ENCODE results near the gene SHC3. TPM values are rescaled to one million over a fixed set of nuclear protein-coding genes. Genes with fewer than 3 reads are reported as not detected.

The SHC3 gene
- total and polyA plus RNA-seq, 9 of the 15 experiments (the other 6 are each of a cell fraction or from before 2014, with no cell fraction given), result not detected

DNA sequence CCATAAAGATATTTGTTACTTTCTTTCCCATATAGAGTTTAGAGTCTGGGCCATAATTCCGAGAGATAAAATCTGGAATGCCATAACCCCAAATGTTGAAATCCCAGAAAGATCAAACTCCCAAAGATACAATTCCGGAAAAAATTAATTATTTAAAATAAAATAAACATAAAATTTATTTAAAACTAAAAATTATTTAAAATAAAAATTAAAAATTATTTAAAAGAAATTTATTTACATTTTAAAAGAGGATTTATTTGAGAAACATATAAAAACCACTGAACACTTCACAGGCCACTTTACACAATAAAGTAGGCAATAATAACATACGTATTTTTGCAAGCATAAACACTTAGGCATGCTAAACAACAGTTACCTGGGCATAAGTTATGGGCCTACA, 57.9 kb downstream of the SHC3 start:
- Histone ChIP-seq H3K9me1 (ENCODE audit: control insufficient read depth, insufficient read depth, low read length) (no peaks in the 10 kb centered on the region), H3K79me2 (ENCODE audit: control insufficient read depth, insufficient read depth, low read length) (no peaks in the 10 kb centered on the region), H4K20me1 (replicated peaks; ENCODE audit: control insufficient read depth, insufficient read depth, low read length) (no peaks in the 10 kb centered on the region), H3K4me3 (no peak overlapping the region), H3K9ac (ENCODE audit: insufficient read depth in 1 of 2, low read depth in 2 of 2, low read length in 2 of 2) (no peak overlapping the region), H2AFZ (ENCODE audit: low read depth, low read length) (no peak overlapping the region), H3K27ac (ENCODE audit: extremely low read depth, low read depth, low read length) (no peak overlapping the region), H3K4me1 (replicated peaks in 1 of 2; ENCODE audit: control insufficient read depth in 2 of 2, insufficient read depth in 2 of 2, low read length in 2 of 2) (no peaks in the 10 kb centered on the region), H3K27me3 (ENCODE audit: control insufficient read depth in 2 of 2, insufficient read depth in 2 of 2, low read length in 2 of 2) (no peaks in the 10 kb centered on the region), H3K4me2 (ENCODE audit: insufficient read depth, low read length) (no peak overlapping the region), H3K36me3 (ENCODE audit: control insufficient read depth, insufficient read depth, low read length) (no peaks in the 10 kb centered on the region), H3K9me3 (replicated peaks; ENCODE audit: control insufficient read depth, insufficient read depth, low read depth, low read length) (no peaks in the 10 kb centered on the region)
- ChIA-PET CTCF (ENCODE audit: low intra/inter-chr PET ratio) (no interaction called here), POLR2A (no interaction called here)
- intact Hi-C loops (cut with micrococcal nuclease) (no loop called here), in situ Hi-C loops (cut with MboI) (no loop called here)
- no peak for ATAC-seq
- DNase-seq (ENCODE audit: extremely low read depth in 1 of 4, low spot score in 3 of 4), result no peak
- no TSS peak for BruUV-seq (replicated peaks)
- 2% methylated on average over 3 of the region's 3 CpGs for WGBS (ENCODE audit: insufficient coverage, low coverage, missing lambda C conversion rate)
- TF ChIP-seq, protein P1, sequence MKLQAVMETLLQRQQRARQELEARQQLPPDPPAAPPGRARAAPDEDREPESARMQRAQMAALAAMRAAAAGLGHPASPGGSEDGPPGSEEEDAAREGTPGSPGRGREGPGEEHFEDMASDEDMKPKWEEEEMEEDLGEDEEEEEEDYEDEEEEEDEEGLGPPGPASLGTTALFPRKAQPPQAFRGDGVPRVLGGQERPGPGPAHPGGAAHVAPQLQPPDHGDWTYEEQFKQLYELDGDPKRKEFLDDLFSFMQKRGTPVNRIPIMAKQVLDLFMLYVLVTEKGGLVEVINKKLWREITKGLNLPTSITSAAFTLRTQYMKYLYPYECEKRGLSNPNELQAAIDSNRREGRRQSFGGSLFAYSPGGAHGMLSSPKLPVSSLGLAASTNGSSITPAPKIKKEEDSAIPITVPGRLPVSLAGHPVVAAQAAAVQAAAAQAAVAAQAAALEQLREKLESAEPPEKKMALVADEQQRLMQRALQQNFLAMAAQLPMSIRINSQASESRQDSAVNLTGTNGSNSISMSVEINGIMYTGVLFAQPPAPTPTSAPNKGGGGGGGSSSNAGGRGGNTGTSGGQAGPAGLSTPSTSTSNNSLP (IDR thresholded peaks at IDR 0.05; ENCODE audit: borderline replicate concordance, low read depth, low read length), result no peak
- TF ChIP-seq MYC (IDR thresholded peaks at IDR 0.05; ENCODE audit: low read depth, low read length), result no peak
- no peak for TF ChIP-seq MYC (CRISPR knock-in tag; IDR thresholded peaks at IDR 0.05; ENCODE audit: borderline replicate concordance, low read depth)
- FAIRE-seq, result no peak

DNA sequence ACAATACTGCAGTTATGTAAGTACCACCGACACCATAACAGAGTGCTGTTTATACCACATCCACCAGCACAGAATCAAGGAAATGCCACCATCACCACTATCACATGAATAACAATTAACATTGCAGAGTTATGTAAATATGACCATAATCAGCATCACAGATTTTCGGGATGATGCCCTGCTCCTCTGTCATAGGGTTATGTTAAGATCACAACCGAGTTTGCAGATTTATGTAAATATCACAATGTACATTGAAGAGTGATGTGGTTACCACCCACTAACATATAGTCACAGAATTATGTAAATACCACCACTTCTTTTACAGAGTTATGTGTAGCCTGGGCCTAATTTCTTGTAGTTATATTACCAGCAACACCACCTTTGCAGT, 61.8 kb downstream of the SHC3 start:
- FAIRE-seq (no peak), DNase-seq (ENCODE audit: extremely low read depth in 1 of 4, low spot score in 3 of 4) (no peak), ATAC-seq (no peak)
- H3K4me3 ChIP-seq, result no peak overlapping the region
- H3K9ac ChIP-seq (ENCODE audit: insufficient read depth in 1 of 2, low read depth in 2 of 2, low read length in 2 of 2), result no peak overlapping the region
- intact Hi-C loops (cut with micrococcal nuclease) (no loop called here), in situ Hi-C loops (cut with MboI) (no loop called here)
- no peak overlapping the region for H3K27ac ChIP-seq (ENCODE audit: extremely low read depth, low read depth, low read length)
- no peaks in the 10 kb centered on the region for H3K4me1 ChIP-seq (replicated peaks in 1 of 2; ENCODE audit: control insufficient read depth in 2 of 2, insufficient read depth in 2 of 2, low read length in 2 of 2)
- no TSS peak for BruUV-seq (replicated peaks)
- CTCF ChIA-PET (ENCODE audit: low intra/inter-chr PET ratio), result no interaction called here
- no peaks in the 10 kb centered on the region for H3K79me2 ChIP-seq (ENCODE audit: control insufficient read depth, insufficient read depth, low read length)
- H2AFZ ChIP-seq (ENCODE audit: low read depth, low read length), result no peak overlapping the region
- TF ChIP-seq ZNF431 (CRISPR knock-in tag; IDR thresholded peaks at IDR 0.05), result no peak
- no peaks in the 10 kb centered on the region for H4K20me1 ChIP-seq (replicated peaks; ENCODE audit: control insufficient read depth, insufficient read depth, low read length)
- H3K9me1 ChIP-seq (ENCODE audit: control insufficient read depth, insufficient read depth, low read length), result no peaks in the 10 kb centered on the region
- POLR2A ChIA-PET, result no interaction called here
- WGBS (ENCODE audit: insufficient coverage, low coverage, missing lambda C conversion rate), result 0% methylated on average over 3 of the region's 3 CpGs
- H3K9me3 ChIP-seq (replicated peaks; ENCODE audit: control insufficient read depth, insufficient read depth, low read depth, low read length), result no peaks in the 10 kb centered on the region
- no peak overlapping the region for H3K4me2 ChIP-seq (ENCODE audit: insufficient read depth, low read length)
- no peaks in the 10 kb centered on the region for H3K27me3 ChIP-seq (ENCODE audit: control insufficient read depth in 2 of 2, insufficient read depth in 2 of 2, low read length in 2 of 2)
- no peaks in the 10 kb centered on the region for H3K36me3 ChIP-seq (ENCODE audit: control insufficient read depth, insufficient read depth, low read length)
